IMR-90 (cell line): Measurements from ENCODE around the gene RSPH3.

Source experiments
- CTCF ChIP-seq: conservative IDR thresholded peaks from 2 replicates; pipeline ENCODE4 v1.5.1; 2012; ENCODE audit warnings: mild to moderate bottlenecking, low read depth, low read length, improper control_type of control experiment
- POLR2A ChIP-seq: IDR thresholded peaks from 2 replicates; pipeline ENCODE4 v1.6.1; 2012; ENCODE audit warnings: mild to moderate bottlenecking, low read depth, low read length

GRCh38 chr6:159035891-159036290 is 35.9 kb upstream of the RSPH3 start:
- TF ChIP-seq POLR2A = no peak
- TF ChIP-seq CTCF = no peak
